Neuronal stem cell (in vitro differentiated cells): ENCODE measurements around the gene PAFAH2.

Experiments
- DNase-seq: peaks from one replicate; pipeline ENCODE4 v3.0.0-alpha.2; 2013; ENCODE audit warnings: low spot score
- H2AFZ ChIP-seq: one replicate; pipeline ENCODE4 v1.6.1; 2013; ENCODE audit warnings: mild to moderate bottlenecking, low read length, inconsistent platforms
- H2AK5ac ChIP-seq: 2 replicates; pipeline ENCODE4 v1.6.1; 2013; ENCODE audit warnings: low read depth, mild to moderate bottlenecking, inconsistent platforms, low read length, moderate library complexity, mixed read lengths
- H2BK120ac ChIP-seq: 2 replicates; pipeline ENCODE4 v1.6.1; 2013; ENCODE audit warnings: low read depth, mild to moderate bottlenecking, inconsistent platforms, low read length, moderate library complexity, mixed read lengths
- H2BK12ac ChIP-seq: one replicate; pipeline ENCODE4 v1.6.1; 2013; ENCODE audit warnings: low read length, inconsistent platforms
- H2BK15ac ChIP-seq: 2 replicates; pipeline ENCODE4 v1.6.1; 2013; ENCODE audit warnings: mild to moderate bottlenecking, low read length, inconsistent platforms, mixed read lengths
- H2BK5ac ChIP-seq: one replicate; pipeline ENCODE4 v1.6.1; 2013; ENCODE audit warnings: inconsistent platforms, mild to moderate bottlenecking, low read length, moderate library complexity
- H3K14ac ChIP-seq: one replicate; pipeline ENCODE4 v1.6.1; 2013; ENCODE audit warnings: low read length, inconsistent platforms
- H3K18ac ChIP-seq: 2 replicates; pipeline ENCODE4 v1.6.1; 2013; ENCODE audit warnings: low read length, inconsistent platforms
- H3K23ac ChIP-seq: 2 replicates; pipeline ENCODE4 v1.6.1; 2013; ENCODE audit warnings: low read depth, mild to moderate bottlenecking, mixed read lengths, low read length, inconsistent platforms; ENCODE audit not compliant: poor library complexity
- H3K27ac ChIP-seq: replicated peaks from 3 replicates; pipeline ENCODE4 v1.5.1; 2013; ENCODE audit warnings: low read length, inconsistent platforms
- H3K27me3 ChIP-seq, 3 experiments: 2 replicates each; pipeline ENCODE4 v1.6.1; 2013; ENCODE audit warnings: low read length in 3 of 3, mild to moderate bottlenecking in 2 of 3, inconsistent platforms in 1 of 3, low read depth in 1 of 3, mixed read lengths in 1 of 3, moderate library complexity in 1 of 3; ENCODE audit not compliant: control insufficient read depth in 3 of 3, insufficient read depth in 3 of 3
- H3K36me3 ChIP-seq, 2 donors: replicated peaks in 1 of 2; 2 replicates each; pipeline ENCODE4 v1.6.1; 2013; ENCODE audit warnings: low read length in 2 of 2; ENCODE audit not compliant: control insufficient read depth in 2 of 2, insufficient read depth in 2 of 2
- H3K4ac ChIP-seq: 2 replicates; pipeline ENCODE4 v1.6.1; 2013; ENCODE audit warnings: inconsistent platforms, mild to moderate bottlenecking, low read length, moderate library complexity
- H3K4me1 ChIP-seq, 2 donors: 1 replicate in 1 of 2; 2 replicates in 1 of 2; pipeline ENCODE4 v1.6.1; 2013; ENCODE audit warnings: low read length in 2 of 2, low read depth in 1 of 2; ENCODE audit not compliant: control insufficient read depth in 2 of 2, insufficient read depth in 1 of 2
- H3K4me2 ChIP-seq: one replicate; pipeline ENCODE4 v1.6.1; 2013; ENCODE audit warnings: mild to moderate bottlenecking, low read length, inconsistent platforms; ENCODE audit not compliant: insufficient read depth, poor library complexity, severe bottlenecking
- H3K4me3 ChIP-seq, 2 donors: 2 replicates each; pipeline ENCODE4 v1.5.1; 2013; ENCODE audit warnings: low read length in 2 of 2, mild to moderate bottlenecking in 2 of 2, inconsistent platforms in 1 of 2, moderate library complexity in 1 of 2
- H3K79me1 ChIP-seq: one replicate; pipeline ENCODE4 v1.6.1; 2013; ENCODE audit warnings: low read depth, mild to moderate bottlenecking, inconsistent platforms, low read length, moderate library complexity
- H3K9ac ChIP-seq: one replicate; pipeline ENCODE4 v1.6.1; 2013; ENCODE audit warnings: mild to moderate bottlenecking, low read depth, low read length, inconsistent platforms; ENCODE audit not compliant: poor library complexity
- H3K9me3 ChIP-seq, 2 donors: replicated peaks in 1 of 2; 2 replicates each; pipeline versions ENCODE3 to v1.6.1; 2013; ENCODE audit warnings: low read length in 2 of 2, mild to moderate bottlenecking in 2 of 2, inconsistent platforms in 1 of 2, low read depth in 1 of 2, mixed read lengths in 1 of 2, moderate library complexity in 1 of 2; ENCODE audit not compliant: control insufficient read depth in 2 of 2, insufficient read depth in 1 of 2
- H4K8ac ChIP-seq: one replicate; pipeline ENCODE4 v1.6.1; 2013; ENCODE audit warnings: low read depth, mild to moderate bottlenecking, inconsistent platforms, low read length, moderate library complexity
- H4K91ac ChIP-seq: one replicate; pipeline ENCODE4 v1.6.1; 2013; ENCODE audit warnings: low read length, low read depth, mild to moderate bottlenecking, inconsistent platforms; ENCODE audit not compliant: poor library complexity
- WGBS, 2 donors: extraction: QIAGEN DNeasy Blood & Tissue Kit; methylation state at CpG; one replicate each; pipeline ENCODE4 v1.1.7; 2013; ENCODE audit warnings: missing lambda C conversion rate in 2 of 2, mixed read lengths in 1 of 2; ENCODE audit not compliant: insufficient read length in 2 of 2, insufficient replicate concordance in 1 of 2; ENCODE audit errors: extremely low coverage in 2 of 2; 5-methylcytosine and 5-hydroxymethylcytosine counted together

The PAFAH2 gene

GRCh38 chr1:26041978-26042377 lies 44.1 kb upstream of the PAFAH2 start:
- Histone ChIP-seq H3K36me3 (no peaks in the 10 kb centered on the region), H3K18ac (no peak overlapping the region), H3K23ac (no peak overlapping the region), H4K91ac (no peak overlapping the region), H2AFZ (no peak overlapping the region), H2BK12ac (no peak overlapping the region), H2BK15ac (no peak overlapping the region), H2AK5ac (no peak overlapping the region), H3K79me1 (no peaks in the 10 kb centered on the region), H3K9ac (no peak overlapping the region), H3K27ac (no peak overlapping the region), H3K27me3 (peaks cover 21 to 77% (median 47%) of the 10 kb centered on the region in 3 experiments), H2BK5ac (no peak overlapping the region), H3K9me3 (peaks cover 0 to 2% of the 10 kb centered on the region in 2 donors), H3K4me2 (no peak overlapping the region), H3K4me3 (no peak overlapping the region), H2BK120ac (no peak overlapping the region), H4K8ac (no peak overlapping the region), H3K14ac (no peak overlapping the region), H3K4ac (no peak overlapping the region), H3K4me1 (peaks cover 0 to 8% of the 10 kb centered on the region in 2 donors)
- no CpG with 5 or more reads among the region's 4 CpGs for WGBS, 2 donors
- DNase-seq, result no peak

DNA sequence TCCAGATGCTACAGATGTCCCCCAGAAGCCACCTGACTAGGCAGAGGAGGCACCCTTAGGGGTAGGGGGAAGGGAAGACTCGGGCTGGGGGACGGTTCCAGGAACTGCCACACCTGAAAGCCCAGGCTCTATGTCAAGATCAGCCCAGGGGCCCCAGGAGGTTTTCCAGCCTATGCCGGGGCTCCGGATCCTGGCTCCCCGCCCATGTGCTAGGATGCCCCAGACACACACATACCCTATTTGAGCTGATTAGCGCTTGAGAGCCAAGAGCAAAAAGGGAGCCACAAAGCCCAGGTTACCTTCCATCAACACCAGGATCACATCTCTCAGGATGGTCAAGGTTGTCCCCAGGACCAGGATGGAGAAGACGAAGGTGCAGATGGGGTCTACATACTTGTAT lies 43.5 kb upstream of the PAFAH2 start:
- H3K18ac ChIP-seq, result no peak overlapping the region
- no peak overlapping the region for H2AK5ac ChIP-seq
- H3K79me1 ChIP-seq, result no peaks in the 10 kb centered on the region
- no peak overlapping the region for H3K23ac ChIP-seq
- no peak overlapping the region for H3K9ac ChIP-seq
- no peak overlapping the region for H2BK120ac ChIP-seq
- H3K4me2 ChIP-seq, result no peak overlapping the region
- no peak overlapping the region for H3K27ac ChIP-seq
- no peak overlapping the region for H2AFZ ChIP-seq
- H3K14ac ChIP-seq, result no peak overlapping the region
- H3K9me3 ChIP-seq, result no peaks in the 10 kb centered on the region
- no peaks in the 10 kb centered on the region for H3K36me3 ChIP-seq
- H3K4ac ChIP-seq, result no peak overlapping the region
- H3K27me3 ChIP-seq, result peaks cover 17 to 72% (median 43%) of the 10 kb centered on the region in 3 experiments
- H2BK12ac ChIP-seq, result no peak overlapping the region
- whole genome bisulfite sequencing, 2 donors, result no CpG with 5 or more reads among the region's 7 CpGs
- no peak overlapping the region for H3K4me3 ChIP-seq
- no peak overlapping the region for H2BK15ac ChIP-seq
- H4K8ac ChIP-seq, result no peak overlapping the region
- no peak overlapping the region for H4K91ac ChIP-seq
- peaks cover 3 to 5% of the 10 kb centered on the region in 2 donors for H3K4me1 ChIP-seq
- DNase-seq, result no peak
- no peak overlapping the region for H2BK5ac ChIP-seq

- Histone ChIP-seq H3K9me3 (no peaks in the 10 kb centered on the region), H2BK15ac (peak overlapping the region; percentile 10), H2BK120ac (no peak overlapping the region), H3K4me1 (peaks cover 8 to 10% of the 10 kb centered on the region in 2 donors), H3K18ac (peak overlapping the region; percentile 35), H3K27me3 (peaks cover 0 to 54% (median 25%) of the 10 kb centered on the region in 3 experiments), H2BK5ac (no peak overlapping the region), H3K4ac (no peak overlapping the region), H4K91ac (peak overlapping the region; percentile 15), H3K9ac (peak overlapping the region; percentile 32), H3K23ac (peak overlapping the region; percentile 17), H2AK5ac (no peak overlapping the region), H3K14ac (peak overlapping the region; percentile 31), H3K4me3 (no peak overlapping the region), H3K36me3 (no peaks in the 10 kb centered on the region), H3K79me1 (no peaks in the 10 kb centered on the region), H2BK12ac (no peak overlapping the region), H2AFZ (no peak overlapping the region), H3K4me2 (no peak overlapping the region), H4K8ac (no peak overlapping the region), H3K27ac (no peak overlapping the region)
- no peak for DNase-seq
- WGBS, 2 donors, result no CpG with 5 or more reads among the region's 6 CpGs
Observed at GRCh38 chr1:26038904-26039303, 41.0 kb upstream of the PAFAH2 start.

DNA sequence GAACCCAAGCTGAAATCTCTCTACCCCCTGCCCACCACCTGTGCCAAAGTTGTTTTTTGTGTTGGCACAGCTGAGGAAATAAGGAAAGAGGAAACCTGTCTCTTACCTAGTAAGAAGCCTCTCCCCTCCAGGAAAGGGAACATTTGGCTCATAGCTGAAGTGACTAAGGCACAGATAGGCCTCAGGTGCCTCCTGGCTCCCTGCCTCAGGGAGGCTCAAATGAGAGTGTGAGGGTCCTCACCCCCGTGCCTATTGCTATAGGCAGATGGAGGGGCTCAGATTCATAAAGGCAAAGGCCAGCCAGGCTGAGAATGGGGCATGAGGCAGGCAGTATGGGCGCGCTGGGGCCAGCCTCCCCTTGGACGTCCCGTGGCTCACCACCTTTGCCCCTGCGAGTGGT lies 40.6 kb upstream of the PAFAH2 start:
- Histone ChIP-seq H3K27me3 (peaks cover 0 to 54% (median 21%) of the 10 kb centered on the region in 3 experiments), H3K79me1 (no peaks in the 10 kb centered on the region), H2AFZ (no peak overlapping the region), H4K8ac (no peak overlapping the region), H2BK5ac (no peak overlapping the region), H2BK12ac (no peak overlapping the region), H3K4me2 (no peak overlapping the region), H3K23ac (peak overlapping the region; percentile 17), H3K4me3 (no peak overlapping the region), H3K27ac (no peak overlapping the region), H4K91ac (peak overlapping the region; percentile 15), H3K4me1 (peaks cover 8 to 10% of the 10 kb centered on the region in 2 donors), H2BK15ac (peak overlapping the region; percentile 10), H3K36me3 (no peaks in the 10 kb centered on the region), H2BK120ac (no peak overlapping the region), H3K9me3 (no peaks in the 10 kb centered on the region), H2AK5ac (no peak overlapping the region), H3K4ac (no peak overlapping the region), H3K14ac (peak overlapping the region; percentile 31), H3K18ac (no peak overlapping the region), H3K9ac (peak overlapping the region; percentile 32)
- DNase-seq, result no peak
- no CpG with 5 or more reads among the region's 6 CpGs for WGBS, 2 donors
